Activated CD8-positive, alpha-beta memory T cell treated with anti-CD3 and anti-CD28 coated beads, Interleukin-2, amount 50 U/mL, for 24 hours (primary cell): ENCODE results near the gene CCDC97.
"Not testable (repeated sequence)": the region's sequence is repeated elsewhere in the genome, so short reads cannot be mapped to it uniquely, and the experiment has no call there.

ENCODE experiments used
- DNase-seq: peaks from one replicate; pipeline ENCODE4 v3.0.0-alpha.2; 2020; ENCODE audit errors: extremely low read depth

The CCDC97 gene

DNA sequence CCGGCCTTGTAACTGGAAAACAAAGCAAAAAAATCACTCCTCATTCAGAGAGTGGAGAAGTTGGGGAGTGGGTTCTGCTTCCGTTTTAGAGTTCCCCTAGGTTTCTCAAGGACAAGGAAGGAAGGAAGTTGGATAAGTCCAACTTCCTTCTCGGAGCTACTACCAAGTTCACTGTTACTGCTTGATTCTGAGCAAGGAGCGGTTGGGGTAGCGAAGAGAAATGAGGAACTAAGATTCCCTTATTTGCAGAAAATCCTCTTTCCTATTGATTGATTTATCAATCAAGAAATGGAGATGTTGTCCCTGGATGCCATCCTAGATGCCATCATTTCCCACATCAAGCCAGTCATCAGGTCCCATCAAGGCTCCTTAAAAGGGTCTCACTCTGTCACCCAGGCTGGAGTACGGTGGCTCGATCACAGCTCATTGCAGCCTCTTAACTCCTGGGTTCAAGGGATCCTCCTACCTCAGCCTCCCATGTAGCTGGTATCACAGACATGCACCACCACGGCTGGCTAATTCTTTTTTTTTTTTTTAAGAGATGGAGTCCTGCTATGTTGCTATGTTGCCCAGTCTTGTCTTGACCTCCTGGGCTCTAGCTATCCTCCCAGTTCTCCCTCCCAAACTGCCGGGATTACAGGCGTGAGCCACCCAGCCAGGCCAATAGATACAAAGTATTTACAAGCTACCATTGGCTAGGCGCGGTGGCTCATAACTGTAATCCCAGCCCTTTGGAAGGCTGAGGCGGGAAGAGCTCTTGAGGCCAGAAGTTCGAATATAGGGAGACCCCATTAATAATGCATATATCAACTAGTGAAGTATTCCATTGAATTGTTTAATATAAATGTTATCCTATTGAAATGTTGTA is 54.8 kb downstream of the CCDC97 start:
- no peak for DNase-seq

DNA sequence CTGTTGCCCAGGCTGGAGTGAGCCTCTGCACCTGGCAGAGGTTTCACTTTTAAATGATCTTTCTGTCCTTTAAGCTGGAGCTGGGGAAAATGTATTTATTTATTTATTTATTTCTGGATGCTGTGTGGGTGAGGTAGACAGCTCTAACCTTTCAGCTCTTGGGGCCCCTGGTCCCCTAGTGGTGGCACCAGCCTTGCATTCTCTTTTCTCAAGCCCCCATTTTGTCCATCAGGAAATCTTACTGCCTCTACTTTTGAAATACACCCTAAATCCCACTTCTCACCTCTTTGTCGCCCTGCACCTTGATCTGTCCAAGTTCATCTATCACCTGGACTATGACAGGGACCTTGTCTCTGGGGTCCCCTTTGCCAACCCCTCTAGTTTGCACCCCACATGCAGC is 56.1 kb downstream of the CCDC97 start:
- no peak for DNase-seq

GRCh38 chr19:41367848-41368301 is 57.9 kb downstream of the CCDC97 start:
- DNase-seq: no peak

DNA sequence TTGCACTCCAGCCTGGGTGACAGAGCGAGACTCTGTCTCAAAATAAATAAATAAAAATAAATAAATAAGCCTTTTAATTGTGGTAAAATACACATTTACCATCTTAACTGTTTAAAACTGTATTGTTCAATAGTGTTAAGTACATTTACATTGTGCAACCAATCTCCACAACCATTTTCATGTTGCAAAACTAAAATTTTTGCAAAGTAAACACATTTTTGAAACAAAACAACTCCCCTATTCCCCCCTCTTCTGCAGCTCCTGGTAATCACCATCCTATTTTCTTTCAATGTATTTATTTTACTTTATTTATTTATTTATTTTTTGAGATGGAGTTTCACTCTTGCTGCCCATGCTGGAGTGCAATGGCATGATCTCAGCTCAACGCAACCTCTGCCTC is 59.8 kb downstream of the CCDC97 start:
- DNase-seq: no peak

DNA sequence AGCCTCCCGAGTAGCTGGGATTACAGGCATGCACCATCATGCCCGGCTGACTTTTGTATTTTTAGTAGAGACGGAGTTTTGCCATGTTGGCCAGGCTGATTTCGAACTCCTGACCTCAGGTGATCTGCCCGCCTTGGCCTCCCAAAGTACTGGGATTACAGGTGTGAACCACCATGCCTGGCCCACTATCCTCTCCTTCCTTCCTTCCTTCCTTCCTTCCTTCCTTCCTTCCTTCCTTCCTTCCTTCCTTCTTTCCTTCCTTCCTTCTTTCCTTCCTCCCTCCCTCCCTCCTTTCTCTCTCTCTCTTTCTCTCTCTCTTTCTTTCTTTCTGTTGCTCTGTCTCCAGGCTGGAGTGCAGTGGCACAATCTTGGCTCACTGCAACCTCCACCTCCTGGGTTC is 61.1 kb downstream of the CCDC97 start:
- not testable (repeated sequence) for DNase-seq

GRCh38 chr19:41371541-41371940 is 61.6 kb downstream of the CCDC97 start:
- no peak for DNase-seq

- no peak for DNase-seq
These were observed 62.5 kb downstream of the CCDC97 start for GRCh38 chr19:41372501-41372900.

GRCh38 chr19:41373993-41374392 is 64.0 kb downstream of the CCDC97 start:
- no peak for DNase-seq
